Cerebellar nuclear complex (tissue), 1 donor: Measurements from ENCODE around the gene CNN2.

ENCODE experiments used
- DNase-seq, 2 experiments: peaks; one replicate each; lab custom pipeline; 2025; lab: John Stamatoyannopoulos, UW

Gene CNN2

DNA sequence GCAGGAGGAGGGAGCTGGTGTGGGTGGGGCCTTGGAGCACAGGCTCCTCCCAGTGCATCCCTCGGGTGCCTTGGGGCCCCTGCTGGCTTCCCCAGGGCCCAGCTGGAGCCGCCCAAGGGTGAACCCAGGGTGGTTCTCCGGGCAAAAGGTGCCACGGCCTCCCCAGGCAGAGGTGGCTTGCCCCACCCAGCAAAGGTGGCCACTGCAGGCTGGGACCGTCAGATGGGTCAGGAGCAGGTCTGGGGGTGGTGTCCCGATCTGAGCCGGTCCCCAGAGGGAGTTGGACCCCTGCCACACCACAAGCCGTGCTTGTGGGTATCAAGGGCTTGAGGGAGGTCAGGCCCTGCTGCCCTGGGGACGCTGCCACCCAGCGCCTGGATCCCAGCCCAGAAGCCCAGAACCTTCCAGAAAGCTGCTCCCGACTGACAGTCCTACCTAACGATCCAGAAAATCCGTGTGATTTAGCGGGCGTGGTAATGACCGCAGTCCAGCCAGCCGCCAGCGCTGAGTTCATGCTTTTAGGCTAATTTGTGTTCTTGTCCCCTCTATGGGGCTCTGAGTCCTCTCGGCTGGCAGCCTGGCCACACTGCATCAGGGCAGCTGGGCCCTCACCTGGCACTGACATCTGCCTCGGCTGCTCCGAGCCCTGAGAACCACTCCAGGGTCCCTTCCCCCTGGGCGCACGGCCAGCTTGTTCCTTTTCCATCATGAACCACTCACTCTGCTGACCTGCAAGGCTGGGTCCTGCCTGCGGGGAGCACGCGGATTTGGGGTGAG, 31.2 kb upstream of the CNN2 start:
- no peak for DNase-seq

DNA sequence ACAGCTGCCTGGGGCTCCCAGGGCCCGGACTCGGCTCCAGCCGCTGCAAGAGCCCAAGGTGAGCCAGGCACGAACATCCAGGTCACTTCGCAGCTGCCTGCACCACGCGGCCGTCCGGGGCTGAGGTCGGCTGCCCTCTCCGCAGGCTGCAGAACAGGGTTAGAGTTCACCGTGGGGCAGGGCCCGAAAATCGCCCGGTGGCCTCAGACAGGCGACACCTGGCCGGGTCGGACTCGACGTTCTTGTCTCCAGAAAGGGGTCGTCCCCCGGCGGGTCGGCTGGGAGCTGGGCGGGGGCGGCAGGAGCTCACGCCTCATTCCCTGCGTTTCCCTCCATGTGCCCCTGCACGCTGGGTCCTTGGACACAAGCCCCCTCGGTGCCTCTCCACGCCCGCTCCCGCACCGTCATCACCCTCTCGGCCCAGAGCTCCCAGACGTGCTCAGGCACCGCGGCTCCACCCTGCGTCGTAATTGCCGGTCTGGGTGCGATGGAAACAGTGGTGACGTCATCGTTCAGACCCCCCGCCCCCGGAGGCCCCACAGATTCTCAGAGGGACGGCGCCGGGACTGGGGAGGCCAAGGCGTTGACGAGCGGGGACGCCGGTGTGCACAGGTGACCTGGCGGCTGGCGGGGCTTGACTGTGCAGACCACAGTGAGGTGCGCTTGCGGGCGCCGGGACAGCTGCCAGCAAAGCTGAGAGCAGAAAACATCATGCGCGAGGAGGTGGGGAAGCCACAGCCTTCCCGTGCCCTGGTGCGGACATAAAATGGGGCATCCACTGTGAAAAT, 30.2 kb upstream of the CNN2 start:
- no peak for DNase-seq

DNA sequence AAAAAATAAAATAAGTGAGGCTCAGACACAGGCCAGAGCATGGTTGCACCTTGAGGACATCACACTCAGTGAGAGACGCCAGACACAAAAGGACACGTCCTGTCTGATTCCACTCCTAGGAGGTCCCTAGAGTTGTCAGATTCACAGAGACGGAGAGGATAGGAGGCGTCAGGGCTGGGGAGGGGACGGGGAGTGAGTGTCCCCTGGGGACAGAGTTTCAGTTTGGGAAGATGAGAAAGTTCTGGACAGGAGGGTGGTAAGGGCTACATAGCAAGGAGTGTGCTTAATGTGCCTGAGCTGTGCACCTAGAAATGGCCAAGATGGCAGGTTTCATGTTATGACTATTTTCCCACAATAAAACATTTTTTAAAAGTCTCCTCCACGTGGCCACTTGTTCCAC, 28.3 kb upstream of the CNN2 start:
- no peak for DNase-seq

DNA sequence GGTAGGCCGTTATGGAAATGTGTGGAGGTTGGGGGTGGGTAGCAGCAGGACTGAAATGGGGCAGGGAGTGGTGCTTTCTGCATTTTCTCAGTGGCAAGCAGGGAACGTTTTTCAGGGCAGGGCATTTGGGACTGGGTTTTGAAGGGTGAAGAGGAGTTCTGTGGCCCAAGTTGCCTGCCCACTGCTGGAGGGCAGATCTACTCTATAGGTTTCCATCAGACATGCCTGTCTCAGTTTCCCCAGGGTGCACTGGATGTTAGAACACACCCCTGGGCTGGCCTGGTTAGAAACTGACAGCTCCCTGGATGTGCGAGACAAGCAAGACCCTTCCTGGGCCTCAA, 27.1 kb upstream of the CNN2 start:
- DNase-seq, result no peak

DNA sequence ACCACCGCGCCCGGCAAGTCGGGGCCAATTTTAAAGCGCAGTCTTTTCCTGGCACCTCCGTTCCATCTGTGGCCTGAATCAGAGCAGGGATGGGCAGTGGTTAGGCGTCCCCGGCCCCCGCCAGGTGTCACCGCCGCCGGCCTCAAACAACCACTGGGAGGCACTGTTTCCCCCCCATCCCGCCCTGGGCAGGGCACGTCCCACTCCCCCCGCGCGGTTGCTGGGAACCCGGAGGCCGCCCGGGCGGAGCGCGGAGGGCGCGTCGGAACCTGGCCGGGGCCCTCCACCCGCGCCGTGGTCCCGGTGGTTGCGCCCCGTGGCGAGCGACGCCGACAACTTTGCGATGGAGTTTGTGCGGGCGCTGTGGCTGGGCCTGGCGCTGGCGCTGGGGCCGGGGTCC, 26.3 kb upstream of the CNN2 start, which contains the start of gene GRIN3B:
GRIN3B (plus strand) TSS at position 325 of the 400 bp plus-strand sequence; CDS start at position 344, 19 bp downstream.
- no peak for DNase-seq

DNA sequence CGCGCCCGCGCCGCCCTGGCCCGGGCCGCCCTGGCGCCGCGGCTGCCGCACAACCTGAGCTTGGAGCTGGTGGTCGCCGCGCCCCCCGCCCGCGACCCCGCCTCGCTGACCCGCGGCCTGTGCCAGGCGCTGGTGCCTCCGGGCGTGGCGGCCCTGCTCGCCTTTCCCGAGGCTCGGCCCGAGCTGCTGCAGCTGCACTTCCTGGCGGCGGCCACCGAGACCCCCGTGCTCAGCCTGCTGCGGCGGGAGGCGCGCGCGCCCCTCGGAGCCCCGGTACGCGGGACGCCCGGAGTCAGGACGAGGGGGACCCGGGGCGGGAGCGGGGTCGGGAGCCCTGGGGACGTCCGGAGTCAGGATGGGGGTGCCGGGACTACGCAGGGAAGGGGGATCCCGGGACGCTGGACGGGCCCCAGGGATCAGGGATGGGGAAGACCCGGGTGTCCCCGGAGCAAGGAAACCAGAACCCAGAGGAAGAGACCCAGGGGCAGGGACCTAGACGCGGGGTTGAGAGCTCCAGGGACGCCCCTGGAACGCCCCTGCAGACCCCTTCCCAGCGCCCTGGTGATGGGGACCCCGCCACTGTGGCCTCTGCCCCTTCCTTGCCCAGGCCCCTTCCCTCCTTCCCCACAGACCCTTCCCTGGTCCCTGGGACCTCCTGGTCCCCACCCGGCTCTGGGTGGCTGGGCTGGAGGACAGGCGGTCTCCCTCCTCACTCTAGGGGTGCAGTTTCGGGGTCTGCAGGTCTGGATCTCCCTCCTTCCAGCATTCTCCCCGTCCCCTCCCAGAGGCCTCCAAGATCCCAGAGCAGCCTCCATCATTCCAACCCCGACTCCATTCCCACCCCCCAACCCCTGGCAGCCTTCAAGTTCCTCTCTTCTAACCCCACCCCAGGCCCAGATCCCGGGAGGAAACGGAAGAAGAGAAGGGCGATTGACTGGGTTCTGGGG, 25.5 kb upstream of the CNN2 start:
- no peak for DNase-seq

DNA sequence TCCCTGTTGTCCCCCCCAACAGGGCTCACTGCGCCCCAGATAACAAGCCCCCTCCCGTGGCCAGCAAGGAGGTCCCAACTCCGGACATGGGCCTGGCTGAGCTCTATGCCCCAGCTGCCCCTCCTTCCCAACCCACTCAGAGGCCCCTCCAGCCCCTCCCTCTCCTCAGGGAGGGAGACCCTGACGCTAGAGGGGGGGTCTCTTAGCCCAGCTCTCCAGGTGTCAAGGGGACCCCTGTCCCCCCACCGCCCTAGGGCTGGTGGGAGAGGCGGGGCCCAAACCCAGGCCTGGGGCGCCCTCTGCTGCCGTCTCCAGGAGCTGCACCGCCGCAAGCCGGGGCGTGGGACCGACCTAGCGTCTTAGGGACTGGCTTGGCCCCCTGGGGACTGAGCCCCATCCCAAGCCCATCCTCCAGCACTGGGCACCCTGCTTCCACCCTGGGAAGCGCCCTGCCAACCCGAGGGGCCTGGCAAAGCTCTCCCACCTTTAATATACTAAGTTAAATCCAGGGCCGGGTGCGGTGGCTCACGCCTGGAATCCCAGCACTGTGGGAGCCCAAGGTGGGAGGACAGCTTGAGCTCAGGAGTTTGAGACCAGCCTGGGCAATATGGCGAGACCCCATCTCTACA, 24.8 kb upstream of the CNN2 start:
- DNase-seq, result no peak

DNA sequence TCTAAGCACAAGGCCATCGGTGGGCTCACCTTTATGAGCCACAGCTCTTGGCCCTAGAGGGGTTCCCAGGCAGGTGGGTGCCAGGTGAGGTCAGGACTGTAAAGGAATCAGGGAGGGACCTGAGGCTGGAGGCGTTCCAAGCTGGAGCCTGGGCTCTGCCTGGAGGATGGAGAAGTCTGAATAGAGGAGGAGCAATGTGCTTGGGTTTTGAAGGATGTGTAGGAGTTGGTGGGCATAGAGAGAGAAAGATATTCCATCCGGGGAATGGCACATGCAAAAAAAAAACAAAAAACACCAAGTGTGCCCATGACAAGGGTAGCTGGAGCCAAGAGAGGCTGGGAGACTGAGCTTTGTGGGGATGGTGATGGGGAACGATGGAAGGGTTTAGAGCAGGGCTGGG, 23.8 kb upstream of the CNN2 start:
- no peak for DNase-seq

DNA sequence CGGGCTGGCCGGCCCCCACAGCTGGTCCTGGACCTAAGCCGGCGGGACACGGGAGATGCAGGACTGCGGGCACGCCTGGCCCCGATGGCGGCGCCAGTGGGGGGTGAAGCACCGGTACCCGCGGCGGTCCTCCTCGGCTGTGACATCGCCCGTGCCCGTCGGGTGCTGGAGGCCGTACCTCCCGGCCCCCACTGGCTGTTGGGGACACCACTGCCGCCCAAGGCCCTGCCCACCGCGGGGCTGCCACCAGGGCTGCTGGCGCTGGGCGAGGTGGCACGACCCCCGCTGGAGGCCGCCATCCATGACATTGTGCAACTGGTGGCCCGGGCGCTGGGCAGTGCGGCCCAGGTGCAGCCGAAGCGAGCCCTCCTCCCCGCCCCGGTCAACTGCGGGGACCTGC, 23.1 kb upstream of the CNN2 start:
- DNase-seq, result no peak

DNA sequence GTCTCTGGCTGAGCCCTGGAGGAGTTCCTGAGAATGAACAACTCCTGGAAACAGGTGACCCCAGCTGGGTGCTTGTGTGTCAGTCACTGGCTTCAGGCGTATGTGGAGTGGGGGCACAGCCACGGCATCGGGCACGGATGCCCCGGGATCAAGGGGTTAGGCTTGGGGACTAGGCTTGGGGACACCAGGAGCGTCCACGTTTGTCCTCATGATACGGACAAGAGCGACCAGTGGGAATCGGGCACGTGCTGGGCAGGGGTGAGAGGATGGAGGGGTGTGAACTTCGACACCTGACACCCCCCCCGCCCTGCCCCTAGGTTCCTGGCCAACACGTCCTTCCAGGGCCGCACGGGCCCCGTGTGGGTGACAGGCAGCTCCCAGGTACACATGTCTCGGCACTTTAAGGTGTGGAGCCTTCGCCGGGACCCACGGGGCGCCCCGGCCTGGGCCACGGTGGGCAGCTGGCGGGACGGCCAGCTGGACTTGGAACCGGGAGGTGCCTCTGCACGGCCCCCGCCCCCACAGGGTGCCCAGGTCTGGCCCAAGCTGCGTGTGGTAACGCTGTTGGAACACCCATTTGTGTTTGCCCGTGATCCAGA, 22.1 kb upstream of the CNN2 start:
- DNase-seq, result no peak

DNA sequence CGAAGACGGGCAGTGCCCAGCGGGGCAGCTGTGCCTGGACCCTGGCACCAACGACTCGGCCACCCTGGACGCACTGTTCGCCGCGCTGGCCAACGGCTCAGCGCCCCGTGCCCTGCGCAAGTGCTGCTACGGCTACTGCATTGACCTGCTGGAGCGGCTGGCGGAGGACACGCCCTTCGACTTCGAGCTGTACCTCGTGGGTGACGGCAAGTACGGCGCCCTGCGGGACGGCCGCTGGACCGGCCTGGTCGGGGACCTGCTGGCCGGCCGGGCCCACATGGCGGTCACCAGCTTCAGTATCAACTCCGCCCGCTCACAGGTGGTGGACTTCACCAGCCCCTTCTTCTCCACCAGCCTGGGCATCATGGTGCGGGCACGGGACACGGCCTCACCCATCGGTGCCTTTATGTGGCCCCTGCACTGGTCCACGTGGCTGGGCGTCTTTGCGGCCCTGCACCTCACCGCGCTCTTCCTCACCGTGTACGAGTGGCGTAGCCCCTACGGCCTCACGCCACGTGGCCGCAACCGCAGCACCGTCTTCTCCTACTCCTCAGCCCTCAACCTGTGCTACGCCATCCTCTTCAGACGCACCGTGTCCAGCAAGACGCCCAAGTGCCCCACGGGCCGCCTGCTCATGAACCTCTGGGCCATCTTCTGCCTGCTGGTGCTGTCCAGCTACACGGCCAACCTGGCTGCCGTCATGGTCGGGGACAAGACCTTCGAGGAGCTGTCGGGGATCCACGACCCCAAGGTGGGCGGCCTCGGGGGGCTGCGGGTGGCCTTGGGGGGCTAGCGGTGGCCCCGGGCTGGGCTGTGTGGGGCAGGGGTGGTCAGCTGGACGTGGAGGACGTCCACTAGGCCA, 21.4 kb upstream of the CNN2 start:
- DNase-seq, result no peak

DNA sequence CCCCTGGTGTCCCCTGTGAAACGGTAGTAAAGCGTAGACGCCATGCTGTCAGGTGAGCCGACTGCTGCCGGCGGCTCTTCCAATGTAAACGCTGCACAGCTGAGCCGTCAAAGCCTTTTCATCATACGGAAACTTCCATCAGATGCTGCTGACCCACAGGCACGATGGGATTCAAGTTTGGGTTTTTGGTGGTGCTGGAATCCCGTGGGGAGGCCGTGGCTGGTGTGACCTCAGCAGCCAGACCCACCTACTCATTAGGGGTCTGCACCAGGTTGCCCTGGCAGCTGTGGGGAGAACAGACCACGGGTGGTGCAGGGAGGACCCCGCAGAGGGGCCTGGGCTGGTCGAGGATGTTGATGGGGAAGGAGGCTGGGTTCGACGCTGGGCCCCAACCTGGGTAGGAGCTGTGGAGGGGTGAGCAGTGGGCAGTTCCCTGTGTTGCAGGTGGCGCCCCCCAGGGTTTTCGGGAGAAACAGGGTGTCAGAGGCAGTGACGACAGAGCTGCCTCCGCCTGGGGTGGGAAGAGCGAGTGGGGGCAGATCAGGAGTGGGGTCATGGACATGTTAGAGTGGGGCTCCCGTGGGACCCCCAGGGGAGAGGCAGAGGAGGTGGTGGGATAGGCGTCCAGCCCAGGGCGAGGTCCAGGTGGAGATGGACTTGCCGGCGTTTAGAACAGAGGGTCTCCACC, 19.6 kb upstream of the CNN2 start:
- no peak for DNase-seq

DNA sequence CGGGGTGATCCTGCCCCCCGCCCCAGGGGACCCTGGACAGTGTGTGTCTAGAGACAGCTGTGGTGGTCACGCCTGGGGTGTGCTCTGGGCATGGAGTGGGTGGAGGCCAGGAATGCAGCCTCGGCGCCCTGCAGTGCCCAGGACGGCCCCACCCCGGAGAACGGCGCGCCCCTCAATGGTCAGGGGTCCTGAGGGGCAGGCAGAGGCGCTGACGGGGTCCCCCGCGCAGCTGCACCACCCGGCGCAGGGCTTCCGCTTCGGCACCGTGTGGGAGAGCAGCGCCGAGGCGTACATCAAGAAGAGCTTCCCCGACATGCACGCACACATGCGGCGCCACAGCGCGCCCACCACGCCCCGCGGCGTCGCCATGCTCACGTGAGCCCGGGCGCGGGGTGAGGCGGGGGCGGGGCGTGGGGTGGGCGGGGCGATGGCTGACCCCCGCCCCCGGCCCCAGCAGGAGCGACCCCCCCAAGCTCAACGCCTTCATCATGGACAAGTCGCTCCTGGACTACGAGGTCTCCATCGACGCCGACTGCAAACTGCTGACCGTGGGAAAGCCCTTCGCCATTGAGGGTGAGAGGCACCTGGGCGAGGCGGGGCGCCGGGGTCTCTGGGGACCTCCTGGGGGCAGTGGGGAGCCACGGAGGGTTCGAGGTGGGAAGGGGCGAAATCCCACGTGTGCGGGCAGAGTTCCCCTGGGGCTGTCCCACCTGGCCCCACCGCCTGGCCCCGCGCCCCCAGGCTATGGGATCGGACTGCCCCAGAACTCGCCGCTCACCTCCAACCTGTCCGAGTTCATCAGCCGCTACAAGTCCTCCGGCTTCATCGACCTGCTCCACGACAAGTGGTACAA, 18.8 kb upstream of the CNN2 start:
- DNase-seq, result no peak

DNA sequence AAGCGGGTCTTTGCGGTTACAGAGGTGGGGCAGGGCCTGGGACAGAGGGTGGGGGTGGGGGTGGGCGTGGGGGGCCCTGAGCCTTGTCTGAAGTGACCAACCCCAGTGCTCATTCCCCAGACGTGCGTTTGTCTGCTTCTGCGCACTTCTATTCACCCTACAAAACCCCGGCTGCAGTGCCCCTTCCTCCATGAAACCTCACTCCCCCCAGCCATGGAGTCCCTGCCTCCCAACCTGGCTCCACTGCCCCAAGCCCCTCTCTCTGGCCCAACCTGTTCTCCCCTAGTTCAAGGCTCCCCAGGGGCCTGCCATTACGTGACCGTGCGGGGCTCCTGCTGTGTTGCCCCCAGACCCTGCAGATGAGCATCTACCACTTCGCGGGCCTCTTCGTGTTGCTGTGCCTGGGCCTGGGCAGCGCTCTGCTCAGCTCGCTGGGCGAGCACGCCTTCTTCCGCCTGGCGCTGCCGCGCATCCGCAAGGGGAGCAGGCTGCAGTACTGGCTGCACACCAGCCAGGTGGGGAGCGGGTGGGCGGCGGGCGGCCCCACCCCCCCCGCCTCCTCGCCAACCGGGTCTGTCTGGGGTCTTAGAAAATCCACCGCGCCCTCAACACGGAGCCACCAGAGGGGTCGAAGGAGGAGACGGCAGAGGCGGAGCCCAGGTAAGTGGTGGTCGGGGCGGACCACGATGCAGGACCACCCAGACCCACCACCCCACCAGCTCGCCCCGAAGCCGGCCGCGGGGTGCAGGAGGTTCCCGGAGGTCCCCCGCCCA, 18.0 kb upstream of the CNN2 start:
- DNase-seq, result no peak

DNA sequence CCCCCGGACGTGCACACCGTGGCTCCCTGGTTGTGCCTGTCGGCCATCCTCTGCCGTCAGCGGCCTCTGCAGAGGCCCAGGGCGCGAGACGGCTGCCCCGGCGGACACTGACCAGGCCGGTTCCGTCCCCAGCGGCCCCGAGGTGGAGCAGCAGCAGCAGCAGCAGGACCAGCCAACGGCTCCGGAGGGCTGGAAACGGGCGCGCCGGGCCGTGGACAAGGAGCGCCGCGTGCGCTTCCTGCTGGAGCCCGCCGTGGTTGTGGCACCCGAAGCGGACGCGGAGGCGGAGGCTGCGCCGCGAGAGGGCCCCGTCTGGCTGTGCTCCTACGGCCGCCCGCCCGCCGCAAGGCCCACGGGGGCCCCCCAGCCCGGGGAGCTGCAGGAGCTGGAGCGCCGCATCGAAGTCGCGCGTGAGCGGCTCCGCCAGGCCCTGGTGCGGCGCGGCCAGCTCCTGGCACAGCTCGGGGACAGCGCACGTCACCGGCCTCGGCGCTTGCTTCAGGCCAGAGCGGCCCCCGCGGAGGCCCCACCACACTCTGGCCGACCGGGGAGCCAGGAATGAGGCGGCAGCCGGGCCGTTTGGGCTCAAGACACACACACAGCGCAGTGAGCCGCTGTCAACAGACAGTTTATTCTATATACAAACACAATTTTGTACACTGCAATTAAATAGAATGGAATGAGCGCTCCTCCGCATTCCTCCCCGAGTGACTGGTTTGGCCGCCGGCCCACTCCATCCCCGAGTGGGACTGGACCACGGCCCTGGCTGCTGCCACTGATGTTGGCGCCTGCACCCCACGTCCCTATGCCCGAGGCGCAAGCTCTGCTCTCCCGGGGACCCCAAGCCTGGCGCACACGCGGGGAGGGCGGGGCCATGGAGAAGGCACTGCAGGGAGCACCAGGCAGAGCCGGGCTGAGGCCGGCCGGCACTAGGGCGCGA, 17.1 kb upstream of the CNN2 start:
- DNase-seq, result no peak

DNA sequence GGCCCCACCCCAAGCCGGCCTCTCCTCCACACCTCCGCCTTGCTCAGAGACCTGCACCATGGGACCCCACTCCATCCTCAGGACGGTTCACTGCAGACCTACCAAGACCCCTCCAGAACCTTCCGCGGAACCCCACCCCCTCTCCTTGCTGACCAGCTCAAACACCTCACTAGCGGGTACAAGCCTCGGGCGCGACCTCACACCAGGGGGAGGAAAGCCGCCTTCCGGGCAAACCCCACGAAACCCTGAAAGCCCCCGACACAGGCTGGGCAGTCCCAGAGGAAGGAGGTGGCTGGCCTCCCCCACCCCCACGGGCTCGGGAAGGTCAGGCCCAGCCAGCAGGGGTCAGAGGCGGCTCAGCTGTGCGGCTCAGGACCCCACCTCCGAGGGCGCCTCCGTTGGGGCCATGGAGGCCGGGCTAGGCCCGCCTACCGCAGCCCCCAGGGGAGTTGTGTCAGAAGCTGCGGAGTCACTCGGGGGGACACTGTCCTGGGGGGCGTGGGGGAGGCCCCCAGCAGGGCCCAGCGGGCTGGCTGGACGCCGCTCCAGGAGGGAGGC, 16.3 kb upstream of the CNN2 start:
- no peak for DNase-seq
